Measurements from ENCODE around the gene TUBB1. TPM values are rescaled to one million over a fixed set of nuclear protein-coding genes. Genes with fewer than 3 reads are reported as not detected.

Gene TUBB1
- total and polyA plus RNA-seq, 2 of the 13 experiments (the other 11 are each of a cell fraction or from before 2014, with no cell fraction given) = 0.11 to 57.6 TPM

DNA sequence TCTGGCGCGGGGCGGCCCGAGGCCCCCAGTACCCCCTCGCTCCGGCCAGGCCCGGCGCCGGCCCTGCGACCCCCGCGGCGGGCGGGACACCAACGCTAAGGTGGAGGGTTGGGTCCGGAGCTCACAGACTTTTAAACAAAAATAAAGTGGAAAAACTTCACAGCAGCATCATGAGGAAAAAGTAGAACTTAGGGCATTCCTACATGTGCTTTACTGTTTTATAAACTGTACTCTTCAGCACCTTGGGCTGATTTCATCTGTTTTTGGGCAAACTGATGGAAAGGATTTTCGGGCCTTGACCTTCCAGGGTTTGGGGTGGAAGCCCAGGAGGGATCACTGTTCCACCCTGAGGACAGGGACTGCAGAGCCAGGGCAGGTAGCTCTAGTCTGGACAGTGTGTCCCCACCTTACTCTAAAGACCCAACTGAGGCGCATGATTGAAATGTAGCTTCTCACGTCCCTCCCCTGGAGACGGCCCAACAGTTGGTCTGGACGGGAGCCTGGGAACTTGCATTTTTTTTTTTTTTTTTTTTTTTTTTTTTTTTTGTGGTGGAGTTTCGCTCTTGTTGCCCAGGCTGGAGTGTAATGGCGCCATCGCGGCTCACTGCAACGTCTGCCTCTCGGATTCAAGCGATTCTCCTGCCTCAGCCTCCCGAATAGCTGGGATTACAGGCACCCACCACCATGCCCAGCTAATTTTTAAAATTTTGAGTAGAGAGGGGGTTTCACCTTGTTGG lies 37.4 kb upstream of the TUBB1 start (continued):
- no peak for TF ChIP-seq MYC (CRISPR knock-in tag; IDR thresholded peaks at IDR 0.05; ENCODE audit: borderline replicate concordance)
- peak; percentile 53; the same call in 1 of the 2 replicates for TF ChIP-seq ZFP36L1 (CRISPR knock-in tag; IDR thresholded peaks at IDR 0.05)
- TF ChIP-seq, protein P1, sequence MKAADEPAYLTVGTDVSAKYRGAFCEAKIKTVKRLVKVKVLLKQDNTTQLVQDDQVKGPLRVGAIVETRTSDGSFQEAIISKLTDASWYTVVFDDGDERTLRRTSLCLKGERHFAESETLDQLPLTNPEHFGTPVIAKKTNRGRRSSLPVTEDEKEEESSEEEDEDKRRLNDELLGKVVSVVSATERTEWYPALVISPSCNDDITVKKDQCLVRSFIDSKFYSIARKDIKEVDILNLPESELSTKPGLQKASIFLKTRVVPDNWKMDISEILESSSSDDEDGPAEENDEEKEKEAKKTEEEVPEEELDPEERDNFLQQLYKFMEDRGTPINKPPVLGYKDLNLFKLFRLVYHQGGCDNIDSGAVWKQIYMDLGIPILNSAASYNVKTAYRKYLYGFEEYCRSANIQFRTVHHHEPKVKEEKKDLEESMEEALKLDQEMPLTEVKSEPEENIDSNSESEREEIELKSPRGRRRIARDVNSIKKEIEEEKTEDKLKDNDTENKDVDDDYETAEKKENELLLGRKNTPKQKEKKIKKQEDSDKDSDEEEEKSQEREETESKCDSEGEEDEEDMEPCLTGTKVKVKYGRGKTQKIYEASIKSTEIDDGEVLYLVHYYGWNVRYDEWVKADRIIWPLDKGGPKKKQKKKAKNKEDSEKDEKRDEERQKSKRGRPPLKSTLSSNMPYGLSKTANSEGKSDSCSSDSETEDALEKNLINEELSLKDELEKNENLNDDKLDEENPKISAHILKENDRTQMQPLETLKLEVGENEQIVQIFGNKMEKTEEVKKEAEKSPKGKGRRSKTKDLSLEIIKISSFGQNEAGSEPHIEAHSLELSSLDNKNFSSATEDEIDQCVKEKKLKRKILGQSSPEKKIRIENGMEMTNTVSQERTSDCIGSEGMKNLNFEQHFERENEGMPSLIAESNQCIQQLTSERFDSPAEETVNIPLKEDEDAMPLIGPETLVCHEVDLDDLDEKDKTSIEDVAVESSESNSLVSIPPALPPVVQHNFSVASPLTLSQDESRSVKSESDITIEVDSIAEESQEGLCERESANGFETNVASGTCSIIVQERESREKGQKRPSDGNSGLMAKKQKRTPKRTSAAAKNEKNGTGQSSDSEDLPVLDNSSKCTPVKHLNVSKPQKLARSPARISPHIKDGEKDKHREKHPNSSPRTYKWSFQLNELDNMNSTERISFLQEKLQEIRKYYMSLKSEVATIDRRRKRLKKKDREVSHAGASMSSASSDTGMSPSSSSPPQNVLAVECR (CRISPR knock-in tag; IDR thresholded peaks at IDR 0.05; ENCODE audit: borderline replicate concordance) = peak; percentile 49; the same call in 1 of the 2 replicates
- no peak for TF ChIP-seq KDM6A (CRISPR knock-in tag; IDR thresholded peaks at IDR 0.05; ENCODE audit: low read depth)

DNA sequence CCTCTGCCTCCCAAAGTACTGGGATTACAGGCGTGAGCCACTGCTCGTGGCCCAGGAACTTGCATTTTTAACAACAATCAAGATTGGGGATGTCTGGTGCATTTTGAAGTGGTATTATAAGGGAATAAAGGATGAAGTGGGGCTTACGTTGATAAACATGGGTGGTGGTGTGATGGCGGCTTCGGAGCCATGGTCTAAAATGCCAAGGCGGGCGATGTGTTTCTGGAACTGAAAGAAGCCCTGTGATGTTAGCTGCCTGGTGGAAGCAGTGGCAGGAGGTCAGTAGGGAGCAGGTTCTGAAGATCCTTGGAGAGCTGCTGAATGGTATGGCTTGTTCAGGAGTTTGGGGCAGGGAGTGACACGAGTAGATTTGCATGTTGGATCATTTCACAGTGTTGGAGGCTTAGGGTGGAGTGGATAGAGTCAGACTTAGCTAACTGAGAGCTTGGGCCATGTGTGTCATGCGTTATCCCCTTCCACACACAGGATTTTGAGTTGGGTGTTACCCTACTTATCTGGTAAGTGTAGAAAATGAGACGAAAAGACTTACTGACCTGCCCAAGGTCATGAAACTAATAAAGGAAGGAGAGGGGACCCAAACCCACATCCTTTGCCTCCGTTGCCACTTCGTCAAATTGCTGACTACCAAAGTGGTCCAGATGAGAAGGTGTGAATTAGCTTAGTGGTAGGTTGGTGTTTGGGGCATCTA lies 36.7 kb upstream of the TUBB1 start:
- WGBS (ENCODE audit: low lambda C conversion rate) = 92% methylated on average over 12 of the region's 12 CpGs
- in situ Hi-C loops (cut with HindIII; ENCODE audit: extremely low pct_ligation_motif_present, low pct_unique_long_range_greater_than_20kb) (loop anchor here (5.0 kb wide), 1 partner anchor 90 kb away; no protein-coding TSS in a partner anchor), intact Hi-C loops (cut with micrococcal nuclease; ENCODE audit: unreplicated experiment) (loop anchor here (5.0 kb wide), 2 partner anchors 35 to 90 kb away; partner anchors contain the start of gene TUBB1)
- CTCF ChIA-PET (ENCODE audit: low intra/inter-chr PET ratio, low total read pairs) = no interaction called here
- H3K79me2 ChIP-seq (ENCODE audit: insufficient read depth, low read length) = peaks cover 48% of the 10 kb centered on the region
- peak overlapping the region; percentile 87 for H3K4me2 ChIP-seq (ENCODE audit: low read depth, low read length)
- BruUV-seq (replicated peaks) = TSS peak; percentile 49
- H3K27ac ChIP-seq (ENCODE audit: extremely low read length, insufficient read depth, low read length) = peak overlapping the region; percentile 1
- peaks cover 70% of the 10 kb centered on the region for H3K4me1 ChIP-seq (ENCODE audit: insufficient read depth, low read length)
- no peak for DNase-seq (ENCODE audit: low spot score)
- no peak for FAIRE-seq
- no peaks in the 10 kb centered on the region for H3K9me3 ChIP-seq (ENCODE audit: low read length)
- H3K4me3 ChIP-seq (replicated peaks in 1 of 3; ENCODE audit: insufficient read depth in 1 of 3, low read depth in 2 of 3, low read length in 3 of 3) = peak overlapping the region; percentile 75 to 85 (median 80)
- peaks cover 14 to 25% of the 10 kb centered on the region in 2 experiments for H3K36me3 ChIP-seq (replicated peaks in 1 of 2; ENCODE audit: control insufficient read depth in 1 of 2, insufficient read depth in 2 of 2, low read length in 2 of 2)
- POLR2A ChIA-PET = interaction anchor here (0.7 to 6.7 kb wide), 9 partner anchors 10 to 144 kb away, joined by 3 to 68 read pairs (median 7); partner anchors contain the start of gene ATP5F1E
- no peak for ATAC-seq
- no peak overlapping the region for H2AFZ ChIP-seq (ENCODE audit: low read length)
- H3K9ac ChIP-seq (ENCODE audit: insufficient read depth, low read depth, low read length) = peak overlapping the region; percentile 84
- H3K27me3 ChIP-seq (ENCODE audit: control insufficient read depth in 1 of 2, insufficient read depth in 2 of 2, low read length in 2 of 2) = no peaks in the 10 kb centered on the region; a peak in 1 of 5 replicates
- H4K20me1 ChIP-seq (ENCODE audit: insufficient read depth, low read length) = peaks cover 21% of the 10 kb centered on the region
- TF ChIP-seq ZNF776 (CRISPR knock-in tag; IDR thresholded peaks at IDR 0.05) (0 out of 2 replicates have a peak, but pooled peaks have one; percentile 51), ZSCAN25 (CRISPR knock-in tag; IDR thresholded peaks at IDR 0.05) (0 out of 2 replicates have a peak, but pooled peaks have one; percentile 33), TRIM24 (CRISPR knock-in tag; IDR thresholded peaks at IDR 0.05) (0 out of 2 replicates have a peak, but pooled peaks have one; percentile 18), ZNF616 (CRISPR knock-in tag; IDR thresholded peaks at IDR 0.05; ENCODE audit: low read depth) (0 out of 2 replicates have a peak, but pooled peaks have one; percentile 55), ARNT2 (CRISPR knock-in tag; IDR thresholded peaks at IDR 0.05; ENCODE audit: low read depth) (peak; percentile 34; the same call in 1 of the 2 replicates), ZNF790 (CRISPR knock-in tag; IDR thresholded peaks at IDR 0.05; ENCODE audit: borderline replicate concordance) (peak; percentile 32; the same call in 1 of the 2 replicates)
- TF ChIP-seq, protein P2, sequence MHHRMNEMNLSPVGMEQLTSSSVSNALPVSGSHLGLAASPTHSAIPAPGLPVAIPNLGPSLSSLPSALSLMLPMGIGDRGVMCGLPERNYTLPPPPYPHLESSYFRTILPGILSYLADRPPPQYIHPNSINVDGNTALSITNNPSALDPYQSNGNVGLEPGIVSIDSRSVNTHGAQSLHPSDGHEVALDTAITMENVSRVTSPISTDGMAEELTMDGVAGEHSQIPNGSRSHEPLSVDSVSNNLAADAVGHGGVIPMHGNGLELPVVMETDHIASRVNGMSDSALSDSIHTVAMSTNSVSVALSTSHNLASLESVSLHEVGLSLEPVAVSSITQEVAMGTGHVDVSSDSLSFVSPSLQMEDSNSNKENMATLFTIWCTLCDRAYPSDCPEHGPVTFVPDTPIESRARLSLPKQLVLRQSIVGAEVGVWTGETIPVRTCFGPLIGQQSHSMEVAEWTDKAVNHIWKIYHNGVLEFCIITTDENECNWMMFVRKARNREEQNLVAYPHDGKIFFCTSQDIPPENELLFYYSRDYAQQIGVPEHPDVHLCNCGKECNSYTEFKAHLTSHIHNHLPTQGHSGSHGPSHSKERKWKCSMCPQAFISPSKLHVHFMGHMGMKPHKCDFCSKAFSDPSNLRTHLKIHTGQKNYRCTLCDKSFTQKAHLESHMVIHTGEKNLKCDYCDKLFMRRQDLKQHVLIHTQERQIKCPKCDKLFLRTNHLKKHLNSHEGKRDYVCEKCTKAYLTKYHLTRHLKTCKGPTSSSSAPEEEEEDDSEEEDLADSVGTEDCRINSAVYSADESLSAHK (CRISPR knock-in tag; IDR thresholded peaks at IDR 0.05; ENCODE audit: borderline replicate concordance) = no peak
